ENCODE results near the gene CMIP.

GRCh38 chr16:81554979-81555378 lies 110.4 kb downstream of the CMIP start:
- TF ChIP-seq POLR2A (IDR thresholded peaks at IDR 0.05): no peak
- no peak for TF ChIP-seq POLR2AphosphoS5 (IDR thresholded peaks at IDR 0.05)
